ENCODE measurements around the gene PHACTR1.

DNA sequence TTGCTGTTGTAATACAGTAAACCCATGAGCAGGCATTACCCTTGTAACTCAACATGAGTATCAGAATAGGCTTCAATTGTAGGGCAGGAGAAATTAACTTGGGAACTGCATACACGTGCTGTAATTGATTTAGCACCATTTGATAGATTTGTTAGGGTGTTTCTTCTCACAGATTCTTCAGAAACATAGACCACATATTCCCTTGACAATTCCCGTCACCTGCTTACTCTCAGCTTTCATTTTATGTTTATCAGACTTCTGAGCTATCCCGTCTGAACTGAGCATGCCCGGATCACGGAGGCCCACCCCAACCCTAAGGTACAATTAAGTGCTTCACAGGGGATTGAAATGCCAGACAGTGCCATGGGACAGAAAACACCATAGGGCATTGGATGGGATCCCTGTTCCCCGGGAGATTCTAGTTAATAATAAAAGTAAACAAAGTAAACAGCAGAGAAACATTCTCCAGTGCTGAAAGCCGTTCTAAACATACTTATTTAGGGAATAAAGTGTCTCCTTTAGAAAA is 179.7 kb downstream of the PHACTR1 start:
- TF ChIP-seq, protein P1, sequence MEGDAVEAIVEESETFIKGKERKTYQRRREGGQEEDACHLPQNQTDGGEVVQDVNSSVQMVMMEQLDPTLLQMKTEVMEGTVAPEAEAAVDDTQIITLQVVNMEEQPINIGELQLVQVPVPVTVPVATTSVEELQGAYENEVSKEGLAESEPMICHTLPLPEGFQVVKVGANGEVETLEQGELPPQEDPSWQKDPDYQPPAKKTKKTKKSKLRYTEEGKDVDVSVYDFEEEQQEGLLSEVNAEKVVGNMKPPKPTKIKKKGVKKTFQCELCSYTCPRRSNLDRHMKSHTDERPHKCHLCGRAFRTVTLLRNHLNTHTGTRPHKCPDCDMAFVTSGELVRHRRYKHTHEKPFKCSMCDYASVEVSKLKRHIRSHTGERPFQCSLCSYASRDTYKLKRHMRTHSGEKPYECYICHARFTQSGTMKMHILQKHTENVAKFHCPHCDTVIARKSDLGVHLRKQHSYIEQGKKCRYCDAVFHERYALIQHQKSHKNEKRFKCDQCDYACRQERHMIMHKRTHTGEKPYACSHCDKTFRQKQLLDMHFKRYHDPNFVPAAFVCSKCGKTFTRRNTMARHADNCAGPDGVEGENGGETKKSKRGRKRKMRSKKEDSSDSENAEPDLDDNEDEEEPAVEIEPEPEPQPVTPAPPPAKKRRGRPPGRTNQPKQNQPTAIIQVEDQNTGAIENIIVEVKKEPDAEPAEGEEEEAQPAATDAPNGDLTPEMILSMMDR (IDR thresholded peaks at IDR 0.05), result no peak
- no peak for TF ChIP-seq POLR2AphosphoS5 (IDR thresholded peaks at IDR 0.05; ENCODE audit: low read depth, low read length)
- no peak for TF ChIP-seq TCF7L2 (IDR thresholded peaks at IDR 0.05; ENCODE audit: low read depth, low read length)
- TF ChIP-seq, protein P2, sequence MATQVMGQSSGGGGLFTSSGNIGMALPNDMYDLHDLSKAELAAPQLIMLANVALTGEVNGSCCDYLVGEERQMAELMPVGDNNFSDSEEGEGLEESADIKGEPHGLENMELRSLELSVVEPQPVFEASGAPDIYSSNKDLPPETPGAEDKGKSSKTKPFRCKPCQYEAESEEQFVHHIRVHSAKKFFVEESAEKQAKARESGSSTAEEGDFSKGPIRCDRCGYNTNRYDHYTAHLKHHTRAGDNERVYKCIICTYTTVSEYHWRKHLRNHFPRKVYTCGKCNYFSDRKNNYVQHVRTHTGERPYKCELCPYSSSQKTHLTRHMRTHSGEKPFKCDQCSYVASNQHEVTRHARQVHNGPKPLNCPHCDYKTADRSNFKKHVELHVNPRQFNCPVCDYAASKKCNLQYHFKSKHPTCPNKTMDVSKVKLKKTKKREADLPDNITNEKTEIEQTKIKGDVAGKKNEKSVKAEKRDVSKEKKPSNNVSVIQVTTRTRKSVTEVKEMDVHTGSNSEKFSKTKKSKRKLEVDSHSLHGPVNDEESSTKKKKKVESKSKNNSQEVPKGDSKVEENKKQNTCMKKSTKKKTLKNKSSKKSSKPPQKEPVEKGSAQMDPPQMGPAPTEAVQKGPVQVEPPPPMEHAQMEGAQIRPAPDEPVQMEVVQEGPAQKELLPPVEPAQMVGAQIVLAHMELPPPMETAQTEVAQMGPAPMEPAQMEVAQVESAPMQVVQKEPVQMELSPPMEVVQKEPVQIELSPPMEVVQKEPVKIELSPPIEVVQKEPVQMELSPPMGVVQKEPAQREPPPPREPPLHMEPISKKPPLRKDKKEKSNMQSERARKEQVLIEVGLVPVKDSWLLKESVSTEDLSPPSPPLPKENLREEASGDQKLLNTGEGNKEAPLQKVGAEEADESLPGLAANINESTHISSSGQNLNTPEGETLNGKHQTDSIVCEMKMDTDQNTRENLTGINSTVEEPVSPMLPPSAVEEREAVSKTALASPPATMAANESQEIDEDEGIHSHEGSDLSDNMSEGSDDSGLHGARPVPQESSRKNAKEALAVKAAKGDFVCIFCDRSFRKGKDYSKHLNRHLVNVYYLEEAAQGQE (IDR thresholded peaks at IDR 0.05; ENCODE audit: insufficient read depth in 1 of 2, low read depth in 2 of 2, low read length in 1 of 2), result no peak
- no peak for TF ChIP-seq SIN3A (IDR thresholded peaks at IDR 0.05; ENCODE audit: borderline replicate concordance, insufficient read depth, low read depth, low read length)
